Activated CD4-positive, alpha-beta T cell treated with anti-CD3 and anti-CD28 coated beads, Interleukin-2, Interleukin-6, amounts not matched to agents 100 ng/mL and 50 ng/mL, durations not matched to agents 16 hours and 8 hours (primary cell): Measurements from ENCODE around the gene CTCF.

Experiments used
- DNase-seq: peaks from one replicate; pipeline ENCODE4 v3.0.0-alpha.2; 2020

CTCF gene

DNA sequence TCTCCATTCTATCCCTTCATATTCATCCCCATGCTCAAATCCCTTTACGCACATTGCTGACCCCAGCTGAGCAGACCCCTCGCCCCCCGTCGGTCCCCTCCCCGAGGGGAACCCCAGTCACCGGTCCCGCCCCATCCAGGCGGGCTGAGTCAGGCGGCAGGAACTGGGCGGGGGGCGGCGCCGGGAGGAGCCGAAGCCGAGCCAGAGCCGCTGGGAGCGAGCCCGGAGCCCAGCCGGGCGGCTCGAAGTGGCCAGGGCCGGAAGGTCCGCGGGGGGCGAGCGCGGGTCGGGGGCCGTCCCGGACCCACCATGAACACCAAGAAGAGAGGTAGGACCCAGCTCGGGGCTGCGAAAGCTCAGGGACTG, 25.1 kb upstream of the CTCF start:
- peak; percentile 41 for DNase-seq

DNA sequence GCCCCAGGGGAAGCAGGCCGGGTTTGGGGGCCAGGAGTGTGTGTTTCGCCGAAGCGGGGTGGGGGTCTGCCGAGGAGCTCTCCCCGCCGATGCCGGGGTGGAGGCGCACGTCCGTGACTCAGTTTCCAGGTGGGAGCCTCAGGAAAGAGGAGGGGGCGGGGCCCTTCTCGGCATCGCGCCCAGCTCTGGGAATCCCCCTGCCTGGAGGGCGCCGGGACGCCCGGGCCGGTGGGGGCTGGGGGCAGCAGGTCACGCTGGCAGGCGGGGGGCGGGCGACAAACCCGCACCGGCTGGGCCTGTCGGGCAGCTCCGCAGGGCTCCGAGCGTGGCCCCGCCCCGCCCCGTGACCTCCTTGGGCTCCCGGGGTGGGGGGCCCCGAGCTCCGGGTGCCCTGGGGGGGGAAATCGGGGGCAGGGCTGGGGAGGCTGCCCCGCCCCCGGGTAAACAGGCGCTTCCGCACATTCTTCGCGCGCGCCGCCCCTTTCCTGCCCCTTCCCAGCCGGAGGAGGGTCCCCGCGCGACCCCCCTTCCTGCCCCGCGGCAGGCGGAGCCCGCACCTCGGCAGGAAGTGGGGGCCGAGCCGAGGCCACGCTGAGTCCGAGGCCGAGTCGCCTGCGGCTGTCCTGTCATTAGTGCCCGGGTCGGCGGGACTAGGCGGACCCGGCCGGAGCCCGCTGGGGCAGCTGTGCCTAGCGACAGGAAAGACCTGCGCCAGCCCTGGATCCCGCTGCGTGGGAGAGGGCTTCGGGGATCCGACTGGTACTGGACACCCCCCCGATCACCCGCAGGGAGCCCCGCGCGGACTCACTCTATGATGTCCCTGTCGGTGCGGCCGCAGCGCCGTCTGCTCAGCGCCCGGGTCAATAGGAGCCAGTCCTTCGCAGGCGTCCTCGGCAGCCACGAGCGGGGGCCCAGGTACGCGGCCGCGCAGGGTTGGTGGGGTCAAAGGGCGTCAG, 24.4 kb upstream of the CTCF start:
- DNase-seq: peak; percentile 42

DNA sequence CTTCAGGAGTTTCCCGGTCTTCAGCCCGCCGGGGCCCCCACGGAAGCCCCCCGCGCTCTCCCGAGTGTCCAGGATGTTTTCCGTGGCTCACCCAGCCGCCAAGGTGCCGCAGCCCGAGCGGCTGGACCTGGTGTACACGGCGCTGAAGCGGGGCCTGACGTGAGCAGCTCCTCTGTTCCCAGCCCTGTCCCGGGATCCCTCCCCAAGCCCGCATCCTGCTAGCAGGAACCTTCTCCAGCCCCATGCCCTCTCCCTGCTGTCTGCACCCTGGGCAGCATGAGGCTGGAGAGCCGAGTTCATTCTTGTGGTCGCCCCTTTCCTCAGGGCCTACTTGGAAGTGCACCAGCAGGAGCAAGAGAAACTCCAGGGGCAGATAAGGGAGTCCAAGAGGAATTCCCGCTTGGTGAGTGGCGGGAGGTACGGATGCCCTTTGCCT, 23.6 kb upstream of the CTCF start:
- DNase-seq: no peak

DNA sequence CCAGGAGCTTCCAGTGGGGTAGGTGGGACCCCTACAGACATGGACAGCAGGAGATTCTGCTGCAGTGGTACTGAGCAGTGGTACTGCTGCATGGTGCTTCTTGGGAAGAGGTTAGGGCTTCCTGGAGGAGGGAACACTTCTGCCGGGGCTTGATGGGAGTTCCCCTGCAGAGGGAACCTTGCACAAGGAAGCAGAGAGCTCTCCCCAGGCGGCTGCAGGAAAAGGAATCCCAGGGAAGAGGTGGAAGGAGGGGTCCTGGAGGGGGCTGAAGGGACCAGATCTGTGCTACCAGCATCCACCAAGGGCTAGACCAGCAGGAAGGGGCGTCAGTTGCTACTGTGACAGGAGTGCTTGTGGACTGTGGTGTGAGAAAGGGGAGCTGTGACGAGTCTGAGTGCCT, 23.1 kb upstream of the CTCF start:
- DNase-seq: no peak

DNA sequence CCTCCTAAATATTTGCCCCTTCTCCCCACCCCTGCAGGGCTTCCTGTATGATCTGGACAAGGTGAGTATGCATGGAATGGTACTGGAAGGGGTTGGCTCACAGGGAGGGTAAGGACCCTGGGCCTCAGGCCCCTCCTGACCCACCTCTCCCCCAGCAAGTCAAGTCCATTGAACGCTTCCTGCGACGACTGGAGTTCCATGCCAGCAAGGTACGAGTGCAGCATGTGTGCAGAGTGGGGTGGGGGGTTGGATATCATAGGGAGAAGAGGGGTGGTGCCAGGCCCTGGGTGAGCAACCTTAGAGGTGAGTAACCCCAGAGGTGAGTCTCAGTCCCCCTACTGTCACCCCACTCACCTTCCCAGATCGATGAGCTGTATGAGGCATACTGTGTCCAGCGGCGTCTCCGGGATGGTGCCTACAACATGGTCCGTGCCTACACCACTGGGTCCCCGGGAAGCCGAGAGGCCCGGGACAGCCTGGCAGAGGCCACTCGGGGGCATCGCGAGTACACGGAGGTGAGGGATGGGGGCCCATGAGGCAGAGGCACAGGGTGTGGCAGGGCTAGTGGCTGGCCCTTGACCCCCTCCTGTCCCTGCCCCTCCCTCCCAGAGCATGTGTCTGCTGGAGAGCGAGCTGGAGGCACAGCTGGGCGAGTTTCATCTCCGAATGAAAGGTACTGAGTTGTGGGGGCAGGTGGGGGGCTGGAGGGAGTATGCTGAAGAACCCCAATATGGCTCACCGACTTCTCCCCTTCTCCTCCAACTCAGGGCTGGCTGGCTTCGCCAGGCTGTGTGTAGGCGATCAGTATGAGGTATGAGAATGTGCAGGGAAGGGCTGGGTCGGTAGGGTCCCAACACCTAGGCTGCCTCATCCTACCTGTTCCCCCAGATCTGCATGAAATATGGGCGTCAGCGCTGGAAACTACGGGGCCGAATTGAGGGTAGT, 22.4 kb upstream of the CTCF start:
- DNase-seq: no peak

DNA sequence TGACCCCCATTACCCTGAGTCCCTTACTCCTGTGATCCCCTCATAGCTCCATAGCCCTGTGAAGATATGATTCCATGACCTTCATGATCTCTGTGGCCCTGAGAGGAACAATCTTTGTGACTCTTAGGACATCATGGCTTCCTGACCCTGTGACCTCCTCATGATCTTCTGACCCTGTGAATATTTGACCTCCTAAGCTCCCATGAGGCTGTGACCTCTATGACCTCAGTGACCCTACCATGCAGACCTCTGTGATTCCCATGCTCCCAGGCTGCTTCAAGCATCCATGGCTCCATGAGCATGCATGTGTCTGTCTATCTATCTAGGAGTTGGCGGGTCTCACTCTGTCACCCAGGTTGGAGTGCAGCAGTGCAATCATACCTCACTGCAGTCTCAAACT, 21.6 kb upstream of the CTCF start:
- DNase-seq: no peak

DNA sequence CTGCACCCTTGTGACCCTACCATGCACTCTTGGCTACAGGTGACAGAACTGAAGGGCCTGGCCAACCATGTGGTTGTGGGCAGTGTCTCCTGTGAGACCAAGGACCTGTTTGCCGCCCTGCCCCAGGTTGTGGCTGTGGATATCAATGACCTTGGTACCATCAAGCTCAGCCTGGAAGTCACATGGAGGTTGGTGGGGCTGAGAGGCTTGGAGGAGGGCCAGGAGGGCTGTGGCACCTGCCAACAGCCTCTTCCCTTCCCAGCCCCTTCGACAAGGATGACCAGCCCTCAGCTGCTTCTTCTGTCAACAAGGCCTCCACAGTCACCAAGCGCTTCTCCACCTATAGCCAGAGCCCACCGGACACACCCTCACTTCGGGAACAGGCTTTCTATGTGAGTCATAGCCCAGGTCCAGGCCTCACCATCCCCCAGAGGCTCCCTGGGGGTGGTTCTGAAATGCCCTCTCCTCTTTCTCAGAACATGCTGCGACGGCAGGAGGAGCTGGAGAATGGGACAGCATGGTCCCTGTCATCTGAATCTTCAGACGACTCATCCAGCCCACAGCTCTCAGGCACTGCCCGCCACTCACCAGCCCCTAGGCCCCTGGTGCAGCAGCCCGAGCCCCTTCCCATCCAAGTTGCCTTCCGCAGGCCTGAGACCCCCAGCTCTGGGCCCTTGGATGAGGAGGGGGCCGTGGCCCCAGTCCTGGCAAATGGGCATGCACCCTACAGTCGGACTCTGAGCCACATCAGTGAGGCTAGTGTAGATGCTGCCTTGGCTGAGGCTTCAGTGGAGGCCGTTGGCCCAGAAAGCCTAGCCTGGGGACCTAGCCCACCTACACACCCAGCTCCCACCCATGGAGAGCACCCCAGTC, 20.7 kb upstream of the CTCF start:
- no peak for DNase-seq

DNA sequence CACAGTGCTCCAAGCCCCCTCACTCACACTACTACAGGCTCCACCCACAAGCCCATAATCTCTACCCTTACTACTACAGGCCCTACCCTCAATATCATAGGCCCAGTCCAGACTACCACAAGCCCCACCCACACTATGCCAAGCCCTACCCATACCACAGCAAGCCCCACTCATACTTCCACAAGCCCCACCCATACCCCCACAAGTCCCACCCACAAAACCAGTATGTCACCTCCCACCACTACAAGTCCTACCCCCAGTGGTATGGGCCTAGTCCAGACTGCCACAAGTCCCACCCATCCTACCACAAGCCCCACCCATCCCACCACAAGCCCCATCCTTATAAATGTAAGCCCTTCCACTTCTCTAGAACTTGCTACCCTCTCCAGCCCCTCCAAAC, 19.9 kb upstream of the CTCF start:
- DNase-seq: peak; percentile 80

DNA sequence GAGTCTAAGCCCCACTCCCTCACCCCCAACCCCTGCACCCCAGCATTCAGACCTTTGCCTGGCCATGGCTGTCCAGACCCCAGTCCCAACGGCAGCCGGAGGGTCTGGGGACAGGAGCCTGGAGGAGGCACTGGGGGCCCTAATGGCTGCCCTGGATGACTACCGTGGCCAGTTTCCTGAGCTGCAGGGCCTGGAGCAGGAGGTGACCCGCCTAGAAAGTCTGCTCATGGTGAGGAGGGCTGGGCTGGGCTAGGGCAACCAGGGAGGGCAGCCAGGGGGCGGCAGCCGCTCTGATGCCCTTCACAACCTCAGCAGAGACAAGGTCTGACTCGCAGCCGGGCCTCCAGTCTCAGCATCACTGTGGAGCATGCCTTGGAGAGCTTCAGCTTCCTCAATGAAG, 19.3 kb upstream of the CTCF start:
- no peak for DNase-seq

DNA sequence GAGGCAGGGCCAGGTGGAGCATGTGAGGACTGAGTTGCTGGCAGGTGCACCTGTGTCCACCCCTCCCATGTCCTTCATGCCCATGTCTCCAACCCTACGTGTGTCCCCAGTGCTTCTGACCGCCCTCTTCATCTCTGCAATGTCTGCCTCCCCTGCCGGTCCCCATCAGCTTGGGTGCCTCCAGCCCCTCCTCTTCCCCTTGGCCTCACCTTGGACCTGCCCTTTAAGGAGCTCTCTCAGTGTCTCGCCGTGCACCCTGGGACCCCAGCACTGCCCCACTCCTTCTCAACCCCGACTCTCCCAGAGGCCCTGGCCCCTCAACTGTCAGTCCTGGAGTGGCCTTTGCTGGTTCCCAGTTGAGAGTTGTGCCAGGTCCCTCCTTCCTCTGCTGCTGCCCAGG, 18.7 kb upstream of the CTCF start:
- no peak for DNase-seq

DNA sequence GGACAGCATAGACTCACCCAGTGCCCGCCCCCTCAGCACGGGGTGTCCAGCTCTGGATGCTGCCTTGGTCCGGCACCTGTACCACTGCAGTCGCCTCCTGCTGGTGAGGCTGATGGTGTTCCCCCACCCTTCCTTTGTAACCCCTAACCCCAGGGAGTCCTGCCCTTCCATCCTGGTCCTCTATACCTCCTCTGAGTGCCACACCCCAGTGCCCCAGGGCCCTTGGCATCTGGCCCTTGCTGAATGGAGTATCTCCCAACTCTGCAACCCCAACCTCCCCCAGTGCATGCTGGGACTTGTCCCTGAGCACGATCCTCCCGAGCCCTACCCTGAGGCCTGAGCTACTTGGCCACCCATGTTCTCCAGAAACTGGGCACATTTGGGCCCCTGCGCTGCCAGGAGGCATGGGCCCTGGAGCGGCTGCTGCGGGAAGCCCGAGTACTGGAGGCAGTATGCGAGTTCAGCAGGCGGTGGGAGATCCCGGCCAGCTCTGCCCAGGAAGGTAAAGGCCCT, 17.9 kb upstream of the CTCF start:
- no peak for DNase-seq

DNA sequence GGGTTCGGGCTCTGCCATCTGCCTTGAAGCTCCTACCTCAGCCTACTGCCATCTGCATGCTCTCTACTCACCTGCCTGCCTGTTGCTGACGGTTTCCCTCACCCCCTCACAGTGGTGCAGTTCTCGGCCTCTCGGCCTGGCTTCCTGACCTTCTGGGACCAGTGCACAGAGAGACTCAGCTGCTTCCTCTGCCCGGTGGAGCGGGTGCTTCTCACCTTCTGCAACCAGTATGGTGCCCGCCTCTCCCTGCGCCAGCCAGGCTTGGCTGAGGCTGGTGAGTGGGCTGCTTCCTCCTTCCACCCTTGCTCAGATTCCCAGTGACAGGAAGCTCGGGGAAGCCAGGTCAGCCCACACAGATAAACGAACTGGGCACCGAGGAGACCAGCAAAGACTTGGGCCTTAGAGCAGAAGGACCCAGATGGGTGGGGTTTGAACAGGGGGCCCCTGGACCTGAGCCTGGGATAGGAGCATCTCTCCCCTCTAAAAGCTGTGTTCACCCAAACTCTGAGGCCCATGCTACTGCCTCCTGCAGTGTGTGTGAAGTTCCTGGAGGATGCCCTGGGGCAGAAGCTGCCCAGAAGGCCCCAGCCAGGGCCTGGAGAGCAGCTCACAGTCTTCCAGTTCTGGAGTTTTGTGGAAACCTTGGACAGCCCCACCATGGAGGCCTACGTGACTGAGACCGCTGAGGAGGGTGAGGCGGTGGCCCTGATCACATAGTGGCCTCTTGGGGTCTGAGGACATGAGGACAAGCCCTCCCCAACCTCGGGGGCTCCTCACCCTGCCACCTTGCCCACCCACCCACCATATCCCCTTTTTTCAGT, 17.3 kb upstream of the CTCF start:
- no peak for DNase-seq

DNA sequence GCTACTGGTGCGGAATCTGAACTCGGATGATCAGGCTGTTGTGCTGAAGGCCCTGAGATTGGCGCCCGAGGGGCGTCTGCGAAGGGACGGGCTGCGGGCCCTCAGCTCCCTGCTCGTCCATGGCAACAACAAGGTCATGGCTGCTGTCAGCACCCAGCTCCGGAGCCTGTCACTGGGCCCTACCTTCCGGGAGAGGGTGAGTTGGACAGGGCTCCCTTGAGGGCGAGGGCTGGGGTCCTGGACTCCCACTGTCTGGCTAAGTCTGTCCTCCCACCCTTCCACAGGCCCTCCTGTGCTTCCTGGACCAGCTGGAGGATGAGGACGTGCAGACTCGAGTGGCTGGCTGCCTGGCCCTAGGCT, 16.7 kb upstream of the CTCF start:
- DNase-seq: no peak

DNA sequence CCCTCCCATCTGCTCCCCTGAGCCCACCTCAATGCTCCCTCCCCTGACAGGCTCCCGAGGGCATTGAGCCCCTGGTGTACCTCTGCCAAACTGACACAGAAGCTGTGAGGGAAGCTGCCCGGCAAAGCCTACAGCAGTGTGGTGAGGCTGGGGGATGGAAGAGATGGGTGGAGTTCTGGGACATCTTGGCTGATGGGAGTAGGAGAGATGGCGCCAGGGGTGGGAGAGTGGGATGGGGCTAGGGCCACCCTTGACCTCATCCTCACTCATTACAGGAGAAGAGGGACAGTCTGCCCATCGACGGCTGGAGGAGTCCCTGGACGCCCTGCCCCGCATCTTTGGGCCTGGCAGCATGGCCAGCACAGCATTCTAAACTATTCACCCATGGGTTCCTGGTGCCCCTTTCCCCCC, 16.2 kb upstream of the CTCF start:
- no peak for DNase-seq

DNA sequence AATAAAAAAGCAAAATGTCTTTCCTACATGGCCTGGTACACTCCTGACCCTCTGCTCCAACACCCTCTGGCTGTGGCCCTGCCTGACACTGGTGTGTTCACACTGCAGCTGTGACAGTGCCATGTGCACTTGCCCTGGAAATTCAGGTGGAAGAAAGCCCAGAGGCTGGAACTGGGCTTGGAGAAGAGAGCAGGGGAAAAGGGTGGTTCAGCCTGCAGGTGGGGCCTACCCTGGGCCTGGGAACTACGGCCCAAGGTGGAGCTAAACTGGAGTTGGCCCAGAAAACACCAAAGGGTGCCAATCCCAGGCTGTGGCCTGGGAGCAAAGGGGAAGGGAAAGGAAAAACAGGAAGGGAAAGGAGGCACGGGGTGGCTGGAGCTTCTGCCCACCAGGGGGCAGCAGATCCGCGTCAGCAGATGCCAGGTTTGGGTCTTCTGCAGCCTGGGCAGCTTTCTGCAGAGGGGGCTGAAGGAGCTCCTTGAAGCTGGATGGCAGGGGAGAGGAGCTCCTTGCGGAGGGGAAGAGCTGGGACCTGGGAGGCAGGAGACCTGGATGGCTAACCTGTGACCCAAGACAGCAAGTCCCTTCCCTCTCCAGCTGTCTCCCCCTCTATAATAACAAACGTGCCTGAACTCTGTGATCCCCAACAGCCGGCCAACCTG, 15.4 kb upstream of the CTCF start:
- DNase-seq: peak; percentile 78

DNA sequence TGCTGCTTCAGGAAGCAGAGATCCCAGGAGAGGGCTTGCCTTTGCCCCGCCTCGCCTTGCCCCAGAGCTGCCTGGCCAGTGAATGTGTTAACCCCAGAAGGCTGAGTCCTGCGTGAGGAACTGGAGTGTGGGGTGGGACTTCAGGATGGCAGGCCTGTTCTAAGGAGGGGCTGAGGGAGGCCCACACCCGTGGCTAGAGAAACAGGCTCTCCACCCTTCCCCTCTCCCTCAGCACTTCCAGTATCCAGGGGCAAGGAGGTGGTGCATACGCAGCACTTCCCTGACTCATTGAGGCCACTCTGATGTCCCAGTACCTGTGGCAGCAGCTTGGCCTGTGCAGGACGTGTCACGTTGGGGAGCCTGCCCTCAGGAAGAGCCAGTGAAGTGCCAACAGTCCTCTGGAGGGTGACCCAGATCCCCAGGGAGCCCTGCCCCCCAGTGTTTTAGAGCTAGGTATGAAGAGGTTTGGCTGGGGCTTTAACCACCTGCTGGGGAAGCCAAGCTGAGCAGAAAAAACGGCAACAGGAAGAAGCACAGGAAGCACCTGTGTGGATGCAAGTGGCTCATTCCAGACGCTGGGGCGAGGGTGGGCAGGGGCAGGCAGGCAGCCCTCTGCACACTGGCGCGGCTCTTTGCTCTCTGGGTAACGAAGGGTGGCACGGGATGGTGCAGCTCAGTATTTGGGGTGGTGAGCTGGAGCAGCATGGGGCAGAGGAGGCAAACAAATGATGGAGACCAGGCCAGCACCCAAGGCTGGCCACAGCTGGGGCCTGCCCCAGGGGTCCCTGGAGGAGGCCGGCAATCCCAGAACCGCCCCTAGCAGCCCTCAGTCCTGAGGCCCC, 14.7 kb upstream of the CTCF start:
- peak; percentile 36 for DNase-seq

DNA sequence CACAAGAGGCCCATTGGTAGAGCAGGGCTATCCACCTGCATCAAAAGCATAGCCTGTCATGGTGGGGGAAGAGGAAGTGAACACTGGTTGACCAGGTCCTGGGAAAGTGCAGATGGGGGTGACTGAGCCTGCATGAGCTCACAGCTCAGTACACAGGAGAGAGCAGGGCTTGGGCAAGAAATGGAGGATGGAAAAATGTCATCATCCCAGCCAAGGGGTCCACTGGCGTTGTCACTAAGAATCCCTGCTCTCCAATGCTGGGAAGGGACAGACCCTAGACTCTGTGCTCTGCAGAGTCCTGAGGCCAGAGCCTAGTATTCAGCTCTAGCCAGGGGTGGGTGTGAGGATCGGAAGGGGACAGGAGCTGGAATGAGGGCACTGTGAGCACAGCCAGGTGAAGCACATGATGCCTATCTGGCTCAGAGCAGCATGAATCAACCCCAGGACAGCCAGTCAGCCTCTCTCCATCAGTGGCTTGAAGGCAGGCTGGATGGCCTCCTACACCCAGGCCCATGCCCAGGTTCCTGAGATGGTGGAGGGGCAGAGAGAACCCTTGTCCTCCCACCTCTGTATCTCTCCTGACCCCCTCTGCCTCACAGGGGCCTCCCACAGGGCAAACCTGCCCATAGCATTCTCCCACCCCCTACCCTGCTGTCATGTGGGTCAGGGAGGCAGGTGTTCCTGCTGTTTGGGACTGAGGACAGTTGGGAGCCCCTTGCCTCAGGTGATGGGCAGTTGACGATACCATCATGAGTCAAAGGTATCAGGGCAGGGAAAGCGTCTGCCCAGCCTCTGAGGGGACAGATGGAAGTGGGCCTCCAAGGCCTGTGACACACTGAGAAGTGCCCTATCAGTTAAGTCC, 13.8 kb upstream of the CTCF start:
- DNase-seq: no peak

DNA sequence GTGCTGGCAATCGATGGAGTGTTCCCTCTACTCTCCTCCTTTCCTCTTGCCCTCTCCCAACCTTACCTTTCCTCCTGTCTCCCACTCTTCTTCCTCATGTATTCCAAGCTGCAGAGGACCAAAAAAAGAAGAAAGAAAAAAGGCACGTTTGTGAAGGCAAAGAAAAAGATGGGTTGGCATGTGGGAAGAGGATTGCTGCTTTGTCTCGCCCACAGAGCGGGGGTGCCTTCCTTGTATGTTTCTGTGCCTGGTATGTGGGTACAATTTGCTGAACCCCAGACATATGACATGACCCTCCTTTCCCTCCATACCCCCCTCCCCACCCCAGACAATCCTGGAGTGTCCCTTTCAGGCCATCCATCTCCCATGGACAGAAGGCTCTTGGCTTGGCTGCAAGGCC, 13.1 kb upstream of the CTCF start:
- DNase-seq: no peak

DNA sequence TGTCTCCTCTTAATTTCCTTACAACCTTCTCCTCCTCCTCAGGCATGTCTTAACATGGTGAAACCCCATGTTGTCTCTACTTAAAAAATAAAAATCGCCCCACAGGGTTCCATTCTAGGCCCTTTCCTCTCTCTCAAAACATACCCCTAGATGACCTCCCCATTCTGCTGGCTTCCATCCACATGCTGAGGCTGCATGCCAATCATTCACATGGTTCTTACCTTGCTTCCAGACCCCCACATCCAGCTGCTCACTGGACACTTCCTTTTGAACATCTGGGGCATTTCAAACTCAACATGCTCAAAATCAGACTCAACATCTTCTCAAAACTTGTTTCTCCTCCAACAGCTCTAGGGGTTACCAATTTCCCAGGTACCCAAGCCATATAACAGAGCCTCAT, 12.4 kb upstream of the CTCF start:
- DNase-seq: no peak
